SIG-M5 treated with dmso at 0.1 percent for 504 hours (cell line): ENCODE data around the gene SETD2.

ENCODE experiments used
- DNase-seq: peaks from one replicate; lab custom pipeline; 2025; ENCODE audit not compliant: unreplicated experiment; lab: John Stamatoyannopoulos, UW

Gene SETD2

DNA sequence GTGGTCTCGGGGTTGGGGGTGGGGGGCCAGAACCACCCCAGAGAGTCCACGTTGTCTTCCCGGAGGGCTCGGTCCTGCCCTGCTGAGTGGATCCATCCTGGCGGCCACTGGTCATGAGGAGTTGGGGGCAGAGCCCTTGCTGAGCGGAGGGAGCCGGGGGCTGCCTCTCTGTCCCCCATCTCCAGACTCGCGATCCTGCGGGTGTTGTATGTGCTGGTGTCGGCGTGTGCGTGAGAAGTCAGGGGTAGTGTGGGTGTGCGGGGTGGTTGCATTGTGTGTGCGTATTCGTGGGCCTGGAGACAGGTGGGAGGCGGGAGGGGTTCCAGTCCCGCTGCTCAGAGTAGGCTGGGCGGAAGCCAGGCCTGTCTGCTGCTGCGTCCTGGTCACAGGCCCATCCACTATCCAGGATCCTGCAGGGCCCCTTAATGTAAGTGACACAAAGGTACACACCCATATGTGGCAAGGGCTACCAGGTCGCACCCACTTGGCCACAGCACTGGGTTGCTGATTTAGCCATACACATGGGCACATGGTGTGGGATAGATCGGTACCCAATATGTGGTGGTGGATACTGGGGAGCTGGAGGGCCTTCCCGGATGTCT is 153.7 kb downstream of the SETD2 start:
- DNase-seq = no peak

DNA sequence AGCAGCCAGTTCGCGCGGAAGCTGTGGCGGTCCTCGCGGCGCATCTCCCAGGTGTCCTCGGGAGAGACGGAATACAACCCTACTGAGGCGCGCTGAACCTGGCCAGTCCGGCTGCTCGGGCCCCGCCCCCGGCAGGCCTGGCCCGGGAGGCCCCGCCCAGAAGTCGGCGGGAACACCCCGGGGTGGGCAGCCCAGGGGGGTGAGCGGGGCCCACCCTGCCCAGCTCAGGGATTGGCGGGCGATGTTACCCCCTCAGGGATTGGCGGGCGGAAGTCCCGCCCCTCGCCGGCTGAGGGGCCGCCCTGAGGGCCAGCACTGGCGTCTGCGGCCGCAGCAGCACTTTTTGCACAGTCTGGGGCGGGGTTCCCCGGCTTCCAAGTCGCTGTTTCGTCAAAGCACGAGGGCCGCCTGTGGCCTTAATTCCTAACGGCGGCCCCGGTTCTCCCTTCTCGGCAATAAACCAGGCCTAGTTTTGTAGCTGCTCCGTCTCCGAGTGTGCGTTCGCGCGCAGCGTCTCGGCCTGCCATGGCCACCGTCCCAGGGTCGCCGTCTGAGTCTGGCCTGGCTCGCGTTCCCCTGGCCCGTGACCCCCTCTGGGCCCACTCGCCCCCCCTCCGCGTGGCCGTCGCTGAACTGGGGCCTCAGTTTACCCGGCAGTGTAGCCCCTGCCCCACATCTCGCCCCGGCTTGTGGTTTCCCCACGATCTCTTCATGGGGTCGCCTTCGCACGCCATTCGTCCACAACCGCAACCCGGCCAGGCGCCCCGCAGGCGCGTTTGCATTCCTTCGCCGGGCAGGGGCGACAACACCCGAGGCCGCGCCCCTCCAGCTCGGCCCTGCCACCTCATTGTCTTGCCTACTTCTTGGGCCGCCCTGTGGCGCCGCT is 154.4 kb downstream of the SETD2 start:
- DNase-seq = no peak

DNA sequence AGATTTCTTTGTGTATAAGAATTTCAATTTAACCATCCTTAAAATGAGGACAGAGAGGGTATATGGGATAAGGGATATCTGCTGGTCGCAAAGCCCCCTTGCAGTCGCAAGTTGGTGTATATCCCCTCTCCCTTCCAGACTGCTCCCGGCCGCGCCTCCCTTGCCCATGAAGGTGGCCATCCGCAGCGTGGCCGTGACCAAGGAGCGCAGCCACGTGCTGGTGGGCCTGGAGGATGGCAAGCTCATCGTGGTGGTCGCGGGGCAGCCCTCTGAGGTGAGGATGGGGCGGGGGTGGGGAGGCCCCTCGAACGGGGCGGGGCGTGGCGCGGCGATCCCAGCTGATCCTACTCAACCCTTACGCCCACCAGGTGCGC is 155.1 kb downstream of the SETD2 start:
- DNase-seq = no peak

GRCh38 chr3:47008234-47008796 is 155.6 kb downstream of the SETD2 start:
- DNase-seq = no peak

DNA sequence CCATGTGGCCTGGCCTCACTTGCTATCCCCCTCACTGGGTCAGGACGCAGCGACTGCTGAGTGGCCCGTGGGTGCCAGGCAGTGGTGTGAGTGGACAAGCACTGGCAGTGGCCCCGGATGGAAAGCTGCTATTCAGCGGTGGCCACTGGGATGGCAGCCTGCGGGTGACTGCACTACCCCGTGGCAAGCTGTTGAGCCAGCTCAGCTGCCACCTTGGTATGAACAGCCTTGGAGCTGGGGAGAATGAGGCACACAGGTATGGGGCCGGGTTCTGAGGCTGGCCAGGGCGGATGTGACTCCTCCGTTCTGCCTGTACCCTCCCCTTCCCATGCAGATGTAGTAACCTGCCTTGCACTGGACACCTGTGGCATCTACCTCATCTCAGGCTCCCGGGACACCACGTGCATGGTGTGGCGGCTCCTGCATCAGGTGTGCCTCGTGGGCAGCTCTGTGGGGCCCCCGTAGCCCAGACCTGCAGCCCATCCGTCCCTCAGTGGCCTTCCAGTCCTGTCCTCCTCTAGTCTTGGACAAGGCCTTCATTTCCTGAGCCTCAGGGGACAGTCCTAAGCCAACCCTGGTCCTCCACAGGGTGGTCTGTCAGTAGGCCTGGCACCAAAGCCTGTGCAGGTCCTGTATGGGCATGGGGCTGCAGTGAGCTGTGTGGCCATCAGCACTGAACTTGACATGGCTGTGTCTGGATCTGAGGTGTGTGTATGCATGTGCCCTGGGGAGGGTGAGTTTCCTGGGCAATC is 156.3 kb downstream of the SETD2 start:
- no peak for DNase-seq

GRCh38 chr3:47007001-47007400 is 156.9 kb downstream of the SETD2 start:
- no peak for DNase-seq

- no peak for DNase-seq
These were observed 157.7 kb downstream of the SETD2 start for GRCh38 chr3:47006145-47006651.

- no peak for DNase-seq
These were observed 158.4 kb downstream of the SETD2 start for GRCh38 chr3:47005212-47006144.

- DNase-seq = no peak
These were observed 159.3 kb downstream of the SETD2 start for GRCh38 chr3:47004369-47005211.

- DNase-seq = no peak
These were observed 160.2 kb downstream of the SETD2 start for GRCh38 chr3:47003461-47004368.

DNA sequence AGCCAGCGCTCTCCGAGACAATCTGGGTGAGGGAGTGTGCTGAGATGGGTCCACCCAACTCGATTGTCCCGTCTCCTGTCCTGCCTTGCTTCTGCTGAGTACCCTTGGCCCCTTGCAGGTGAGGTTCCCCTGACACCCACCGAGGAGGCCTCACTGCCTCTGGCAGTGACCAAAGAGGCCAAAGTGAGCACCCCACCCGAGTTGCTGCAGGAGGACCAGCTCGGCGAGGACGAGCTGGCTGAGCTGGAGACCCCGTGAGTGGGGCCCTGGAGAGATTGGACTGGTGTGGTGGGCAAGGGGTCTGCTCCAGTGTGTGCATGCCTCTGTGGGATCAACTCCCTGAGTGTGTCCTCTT is 160.9 kb downstream of the SETD2 start:
- no peak for DNase-seq

GRCh38 chr3:47002171-47003055 is 161.5 kb downstream of the SETD2 start:
- no peak for DNase-seq

DNA sequence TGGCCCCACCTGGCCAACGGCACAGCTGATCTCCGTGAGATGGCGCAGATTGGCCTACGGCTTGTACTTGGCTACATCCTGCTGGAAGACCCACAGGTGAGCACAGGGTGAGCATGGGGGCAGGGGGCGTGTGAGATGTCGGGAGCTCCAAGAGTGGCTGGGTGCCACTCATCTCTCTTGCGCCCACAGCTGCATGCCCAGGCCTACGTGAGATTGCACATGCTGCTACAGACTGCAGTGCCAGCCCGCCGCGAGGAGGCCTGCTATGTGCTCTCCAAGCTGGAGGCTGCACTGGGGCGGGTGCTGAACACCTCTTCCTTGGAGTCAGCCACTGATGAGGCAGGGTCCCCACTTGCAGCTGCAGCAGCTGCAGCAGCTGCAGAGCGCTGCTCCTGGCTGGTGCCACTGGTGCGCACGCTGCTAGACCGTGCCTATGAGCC is 162.2 kb downstream of the SETD2 start:
- no peak for DNase-seq

DNA sequence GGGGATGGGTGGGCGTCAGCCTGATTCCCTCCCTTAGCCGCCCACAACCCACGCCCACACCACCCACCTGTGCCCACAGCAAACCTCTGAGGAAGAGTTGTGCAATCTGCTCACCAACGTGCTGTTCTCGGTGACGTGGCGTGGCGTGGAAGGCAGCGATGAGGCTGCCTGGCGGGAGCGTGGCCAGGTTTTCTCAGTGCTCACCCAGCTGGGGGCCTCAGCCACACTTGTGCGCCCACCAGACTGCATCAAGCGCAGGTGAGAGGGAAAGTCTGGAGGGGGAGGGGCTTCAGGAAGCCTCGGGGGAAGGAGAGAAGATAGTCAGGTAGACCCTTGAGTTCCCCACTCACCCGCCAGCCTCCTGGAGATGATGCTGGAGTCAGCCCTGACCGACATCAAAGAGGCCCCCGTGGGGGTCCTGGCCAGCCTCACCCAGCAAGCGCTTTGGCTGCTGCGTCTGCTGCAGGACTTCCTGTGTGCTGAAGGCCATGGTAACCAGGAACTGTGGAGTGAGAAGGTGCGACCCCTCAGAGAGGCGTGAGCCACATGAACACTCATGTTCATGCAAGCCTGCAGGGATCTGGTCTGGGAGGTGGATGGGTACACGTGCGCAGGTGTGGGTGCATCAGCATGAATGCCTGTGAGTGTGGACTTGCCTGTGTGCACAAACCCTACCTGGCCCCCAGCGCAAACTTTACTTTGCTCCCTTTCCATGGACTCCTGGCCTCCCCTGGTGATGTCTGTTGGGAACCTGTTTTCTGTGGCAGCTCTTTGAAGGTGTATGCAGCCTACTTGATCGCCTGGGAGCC is 162.8 kb downstream of the SETD2 start:
- DNase-seq = no peak

GRCh38 chr3:47000198-47000815 is 163.6 kb downstream of the SETD2 start:
- no peak for DNase-seq

DNA sequence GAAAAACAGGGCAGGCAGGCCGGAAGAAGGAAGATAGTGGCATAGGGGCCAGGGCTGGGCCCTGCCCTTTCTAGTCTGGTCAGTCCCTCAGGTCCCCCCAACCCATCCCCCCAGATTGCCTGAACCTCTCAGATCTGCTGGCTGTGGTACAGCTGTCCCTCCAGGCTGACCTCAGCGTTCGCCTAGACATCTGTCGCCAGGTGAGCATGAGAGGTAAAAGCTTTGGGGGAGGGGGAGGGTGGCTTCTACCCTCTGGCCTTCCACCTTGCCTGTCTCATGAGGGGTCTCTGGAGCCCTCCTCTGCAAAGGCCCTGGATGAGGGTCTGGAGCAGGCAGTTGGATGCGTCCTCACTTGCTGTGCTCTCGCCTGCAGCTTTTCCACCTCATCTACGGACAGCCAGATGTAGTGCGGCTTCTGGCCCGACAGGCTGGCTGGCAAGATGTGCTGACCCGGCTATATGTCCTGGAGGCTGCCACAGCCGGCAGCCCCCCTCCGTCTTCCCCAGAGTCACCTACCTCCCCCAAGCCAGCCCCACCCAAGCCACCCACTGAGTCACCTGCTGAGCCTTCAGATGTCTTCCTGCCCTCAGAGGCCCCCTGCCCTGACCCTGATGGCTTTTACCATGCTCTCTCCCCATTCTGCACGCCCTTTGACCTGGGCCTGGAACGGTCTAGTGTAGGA is 164.3 kb downstream of the SETD2 start:
- no peak for DNase-seq
